Measurements from ENCODE around the gene RAD51B.
A peak's percentile ranks its signal among the peaks of the same experiment; 100 is the strongest.
"Not testable (repeated sequence)": the region's sequence is repeated elsewhere in the genome, so short reads cannot be mapped to it uniquely, and the experiment has no call there.

RAD51B gene

GRCh38 chr14:68427550-68427890, 607.9 kb downstream of the RAD51B start:
- H3K36me3 Mint-ChIP-seq (ENCODE audit: low read depth), result peaks cover 14% of the 10 kb centered on the region
- TF ChIP-seq, protein P1, sequence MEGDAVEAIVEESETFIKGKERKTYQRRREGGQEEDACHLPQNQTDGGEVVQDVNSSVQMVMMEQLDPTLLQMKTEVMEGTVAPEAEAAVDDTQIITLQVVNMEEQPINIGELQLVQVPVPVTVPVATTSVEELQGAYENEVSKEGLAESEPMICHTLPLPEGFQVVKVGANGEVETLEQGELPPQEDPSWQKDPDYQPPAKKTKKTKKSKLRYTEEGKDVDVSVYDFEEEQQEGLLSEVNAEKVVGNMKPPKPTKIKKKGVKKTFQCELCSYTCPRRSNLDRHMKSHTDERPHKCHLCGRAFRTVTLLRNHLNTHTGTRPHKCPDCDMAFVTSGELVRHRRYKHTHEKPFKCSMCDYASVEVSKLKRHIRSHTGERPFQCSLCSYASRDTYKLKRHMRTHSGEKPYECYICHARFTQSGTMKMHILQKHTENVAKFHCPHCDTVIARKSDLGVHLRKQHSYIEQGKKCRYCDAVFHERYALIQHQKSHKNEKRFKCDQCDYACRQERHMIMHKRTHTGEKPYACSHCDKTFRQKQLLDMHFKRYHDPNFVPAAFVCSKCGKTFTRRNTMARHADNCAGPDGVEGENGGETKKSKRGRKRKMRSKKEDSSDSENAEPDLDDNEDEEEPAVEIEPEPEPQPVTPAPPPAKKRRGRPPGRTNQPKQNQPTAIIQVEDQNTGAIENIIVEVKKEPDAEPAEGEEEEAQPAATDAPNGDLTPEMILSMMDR (IDR thresholded peaks at IDR 0.05; ENCODE audit: unreplicated experiment in 3 of 3), result no peak
- H3K27ac Mint-ChIP-seq, result no peak overlapping the region
- H3K4me1 Mint-ChIP-seq, result peaks cover 18% of the 10 kb centered on the region
- no peak overlapping the region for H3K4me3 Mint-ChIP-seq
- H3K9me3 Mint-ChIP-seq, result peaks cover 42% of the 10 kb centered on the region
- H3K27me3 Mint-ChIP-seq (ENCODE audit: low read depth), result no peaks in the 10 kb centered on the region

GRCh38 chr14:68428900-68429299, 609.3 kb downstream of the RAD51B start:
- Mint-ChIP-seq H3K9me3 (peaks cover 47% of the 10 kb centered on the region), H3K36me3 (ENCODE audit: low read depth) (peaks cover 18% of the 10 kb centered on the region)
- not testable (repeated sequence) for H3K27ac Mint-ChIP-seq; H3K27me3 Mint-ChIP-seq (ENCODE audit: low read depth); H3K4me1 Mint-ChIP-seq; H3K4me3 Mint-ChIP-seq

- not testable (repeated sequence) for H3K27ac Mint-ChIP-seq; H3K4me3 Mint-ChIP-seq; H3K27me3 Mint-ChIP-seq (ENCODE audit: low read depth); H3K4me1 Mint-ChIP-seq
- H3K36me3 Mint-ChIP-seq (ENCODE audit: low read depth), result peaks cover 25% of the 10 kb centered on the region
- H3K9me3 Mint-ChIP-seq, result peaks cover 40% of the 10 kb centered on the region
These were observed 614.6 kb downstream of the RAD51B start for GRCh38 chr14:68434173-68434572.

DNA sequence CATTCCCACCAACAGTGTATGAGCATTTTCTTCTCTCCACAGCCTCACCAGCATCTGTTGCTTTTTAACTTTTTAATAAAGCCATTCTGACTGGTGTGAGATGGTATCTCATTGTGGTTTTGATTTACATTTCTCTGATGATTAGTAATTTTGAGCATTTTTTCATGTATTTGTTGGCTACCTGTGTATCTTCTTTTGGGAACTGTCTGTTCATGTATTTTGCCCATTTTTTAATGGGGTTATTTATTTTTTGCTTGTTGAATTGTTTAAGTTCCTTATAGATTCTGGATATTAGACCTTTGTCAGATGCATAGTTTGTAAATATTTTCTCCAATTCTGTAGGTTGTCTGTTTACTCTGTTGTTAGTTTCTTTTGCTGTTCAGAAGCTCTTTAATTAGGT, 616.1 kb downstream of the RAD51B start:
- not testable (repeated sequence) for H3K27ac Mint-ChIP-seq; H3K4me1 Mint-ChIP-seq; H3K4me3 Mint-ChIP-seq; H3K27me3 Mint-ChIP-seq (ENCODE audit: low read depth)
- Mint-ChIP-seq H3K9me3 (peaks cover 28% of the 10 kb centered on the region), H3K36me3 (ENCODE audit: low read depth) (peaks cover 21% of the 10 kb centered on the region)

GRCh38 chr14:68439676-68440075, 620.1 kb downstream of the RAD51B start:
- H3K27ac Mint-ChIP-seq, result peak overlapping the region in 2 of 3 experiments; percentile 2 to 38
- TF ChIP-seq, protein P1 (IDR thresholded peaks at IDR 0.05; ENCODE audit: unreplicated experiment in 3 of 3), result no peak
- H3K27me3 Mint-ChIP-seq (ENCODE audit: low read depth), result no peaks in the 10 kb centered on the region
- no peak overlapping the region for H3K4me3 Mint-ChIP-seq
- peaks cover 22% of the 10 kb centered on the region for H3K4me1 Mint-ChIP-seq
- peaks cover 10% of the 10 kb centered on the region for H3K36me3 Mint-ChIP-seq (ENCODE audit: low read depth)
- H3K9me3 Mint-ChIP-seq, result peaks cover 10% of the 10 kb centered on the region

DNA sequence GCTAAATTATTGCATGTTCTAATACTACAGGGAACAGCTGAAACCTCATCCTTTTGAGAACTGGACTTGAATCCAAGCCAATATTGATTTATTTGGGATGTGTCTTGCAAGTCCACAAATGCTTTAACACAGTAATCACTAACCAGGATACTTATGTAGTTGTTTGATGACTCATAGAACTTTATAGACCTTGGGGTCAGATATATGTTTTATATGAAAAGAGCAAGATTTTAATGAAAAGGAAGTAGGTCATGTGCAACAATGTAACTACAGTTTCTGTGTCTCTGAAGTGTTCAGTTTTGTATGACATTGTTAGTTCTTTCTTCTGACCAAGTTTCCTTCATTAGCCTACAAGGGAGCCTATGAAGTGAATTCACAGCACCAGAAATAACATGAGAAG, 621.2 kb downstream of the RAD51B start:
- Mint-ChIP-seq H3K9me3 (peaks cover 9% of the 10 kb centered on the region), H3K27ac (peak overlapping the region in 2 of 3 experiments; percentile 47 to 73), H3K27me3 (ENCODE audit: low read depth) (no peaks in the 10 kb centered on the region), H3K4me1 (peaks cover 28% of the 10 kb centered on the region), H3K36me3 (ENCODE audit: low read depth) (peaks cover 9% of the 10 kb centered on the region), H3K4me3 (no peak overlapping the region)
- TF ChIP-seq, protein P1 (IDR thresholded peaks at IDR 0.05; ENCODE audit: unreplicated experiment in 3 of 3), result no peak

DNA sequence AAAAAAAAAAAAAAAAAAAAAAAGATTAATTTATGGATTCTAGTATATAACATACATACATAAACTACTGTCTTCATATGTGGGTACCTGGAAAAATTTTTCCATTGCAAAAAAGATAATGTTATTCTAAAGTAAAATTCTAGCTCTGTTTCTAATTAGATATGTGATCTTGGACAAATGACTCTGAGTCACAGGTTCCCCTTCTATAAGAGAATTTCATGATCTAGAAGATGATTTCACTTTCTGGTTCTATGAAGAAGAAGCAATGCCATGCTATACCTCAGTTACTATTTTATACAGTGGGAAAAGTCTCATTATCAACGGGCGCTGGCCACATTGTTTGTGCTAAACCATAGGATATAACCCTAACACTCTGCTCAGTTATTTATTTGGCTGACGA, 622.0 kb downstream of the RAD51B start:
- Mint-ChIP-seq H3K4me1 (peaks cover 28% of the 10 kb centered on the region), H3K27me3 (ENCODE audit: low read depth) (no peaks in the 10 kb centered on the region), H3K9me3 (peaks cover 2% of the 10 kb centered on the region), H3K4me3 (no peak overlapping the region), H3K36me3 (ENCODE audit: low read depth) (peaks cover 2% of the 10 kb centered on the region), H3K27ac (peak overlapping the region in 2 of 3 experiments; percentile 31 to 33)
- TF ChIP-seq, protein P1 (IDR thresholded peaks at IDR 0.05; ENCODE audit: unreplicated experiment in 3 of 3), result no peak

All from nephron (organoid).